Upper lobe of right lung (tissue), 1 donor: ENCODE data around the gene YWHAG. TPM values are rescaled to one million over a fixed set of nuclear protein-coding genes. Genes with fewer than 3 reads are reported as not detected.
"Not testable (repeated sequence)": the region's sequence is repeated elsewhere in the genome, so short reads cannot be mapped to it uniquely, and the experiment has no call there.

Source experiments
- ATAC-seq: fragments of 200-7000 bp; cut with Tn5 transposase; one replicate; pipeline ENCODE4 v1.9.1; 2020; ENCODE audit warnings: mild to moderate bottlenecking, moderate library complexity
- DNase-seq: peaks from one replicate; pipeline ENCODE4 v3.0.0-alpha.2; 2020
- H3K27ac ChIP-seq: fragments of 200-600 bp; one replicate; pipeline ENCODE4 v1.8.0; 2022
- H3K27me3 ChIP-seq: fragments of 200-600 bp; one replicate; pipeline ENCODE4 v1.8.0; 2022; ENCODE audit warnings: mild to moderate bottlenecking
- H3K36me3 ChIP-seq: fragments of 200-600 bp; one replicate; pipeline ENCODE4 v1.8.0; 2022
- H3K4me1 ChIP-seq: fragments of 200-600 bp; one replicate; pipeline ENCODE4 v1.8.0; 2022
- H3K4me3 ChIP-seq: fragments of 200-600 bp; one replicate; pipeline ENCODE4 v1.8.0; 2022; ENCODE audit warnings: mild to moderate bottlenecking
- H3K9me3 ChIP-seq: fragments of 200-600 bp; one replicate; pipeline ENCODE4 v1.8.0; 2022
- intact Hi-C: fragments of 100-400 bp; cut with DNase I; formaldehyde crosslinking; loops from one replicate; pipeline ENCODE4 v1.11.0; 2022
- total RNA-seq: library from RNA; stranded (reverse); fragmentation: NEBNext Ultra II Directional; extraction: Animal tissue kit (Norgen Biotek cat#: 25700); gene quantifications from one replicate; pipeline ENCODE4 v1.2.1, GENCODE V29; 2021
- TF ChIP-seq, protein P1 (sequence below): fragments of 200-600 bp; IDR thresholded peaks from one replicate; pipeline ENCODE4 v1.8.0; 2022; ENCODE audit warnings: antibody characterized with exemption
- donor health status: DM: no; HTN: yes; CAD: no; lungs with severe emphysema.

The YWHAG gene
- total RNA-seq, 1 donor from 2014 or later = 102 TPM

- intact Hi-C loops = no loop called here
- peak overlapping the region; percentile 95 for H3K27ac ChIP-seq
These were observed 67.2 kb downstream of the YWHAG start for GRCh38 chr7:76291351-76292212.

GRCh38 chr7:76290847-76291350 is 67.9 kb downstream of the YWHAG start:
- Histone ChIP-seq H3K27ac (peak overlapping the region; percentile 95), H3K4me1 (peaks cover 33% of the 10 kb centered on the region)
- ATAC-seq, H3K9me3 ChIP-seq, H3K27me3 ChIP-seq, H3K4me3 ChIP-seq, DNase-seq, H3K36me3 ChIP-seq, intact Hi-C loops: not testable (repeated sequence)

More at GRCh38 chr7:76291351-76292212, 67.2 kb downstream of the YWHAG start:
- Histone ChIP-seq H3K9me3 (no peaks in the 10 kb centered on the region), H3K36me3 (no peaks in the 10 kb centered on the region), H3K27me3 (no peaks in the 10 kb centered on the region), H3K4me1 (peaks cover 39% of the 10 kb centered on the region), H3K4me3 (peak overlapping the region; percentile 45)
- ATAC-seq (peak; percentile 93), DNase-seq (peak; percentile 93)
- TF ChIP-seq, protein P1, sequence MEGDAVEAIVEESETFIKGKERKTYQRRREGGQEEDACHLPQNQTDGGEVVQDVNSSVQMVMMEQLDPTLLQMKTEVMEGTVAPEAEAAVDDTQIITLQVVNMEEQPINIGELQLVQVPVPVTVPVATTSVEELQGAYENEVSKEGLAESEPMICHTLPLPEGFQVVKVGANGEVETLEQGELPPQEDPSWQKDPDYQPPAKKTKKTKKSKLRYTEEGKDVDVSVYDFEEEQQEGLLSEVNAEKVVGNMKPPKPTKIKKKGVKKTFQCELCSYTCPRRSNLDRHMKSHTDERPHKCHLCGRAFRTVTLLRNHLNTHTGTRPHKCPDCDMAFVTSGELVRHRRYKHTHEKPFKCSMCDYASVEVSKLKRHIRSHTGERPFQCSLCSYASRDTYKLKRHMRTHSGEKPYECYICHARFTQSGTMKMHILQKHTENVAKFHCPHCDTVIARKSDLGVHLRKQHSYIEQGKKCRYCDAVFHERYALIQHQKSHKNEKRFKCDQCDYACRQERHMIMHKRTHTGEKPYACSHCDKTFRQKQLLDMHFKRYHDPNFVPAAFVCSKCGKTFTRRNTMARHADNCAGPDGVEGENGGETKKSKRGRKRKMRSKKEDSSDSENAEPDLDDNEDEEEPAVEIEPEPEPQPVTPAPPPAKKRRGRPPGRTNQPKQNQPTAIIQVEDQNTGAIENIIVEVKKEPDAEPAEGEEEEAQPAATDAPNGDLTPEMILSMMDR = peak; percentile 98

GRCh38 chr7:76286842-76287403 is 71.9 kb downstream of the YWHAG start:
- no peak overlapping the region for H3K27ac ChIP-seq
- intact Hi-C loops = no loop called here
- H3K4me3 ChIP-seq = no peak overlapping the region
- no peaks in the 10 kb centered on the region for H3K9me3 ChIP-seq
- H3K27me3 ChIP-seq = peaks cover 9% of the 10 kb centered on the region
- no peaks in the 10 kb centered on the region for H3K36me3 ChIP-seq
- ATAC-seq (no peak), DNase-seq (no peak)
- TF ChIP-seq, protein P1 = no peak
- H3K4me1 ChIP-seq = peaks cover 5% of the 10 kb centered on the region

GRCh38 chr7:76285604-76286374 is 73.0 kb downstream of the YWHAG start:
- ATAC-seq (no peak), DNase-seq (no peak)
- Histone ChIP-seq H3K9me3 (no peaks in the 10 kb centered on the region), H3K4me3 (no peak overlapping the region), H3K4me1 (peaks cover 4% of the 10 kb centered on the region), H3K27me3 (peaks cover 13% of the 10 kb centered on the region), H3K36me3 (no peaks in the 10 kb centered on the region), H3K27ac (no peak overlapping the region)
- TF ChIP-seq, protein P1 = no peak
- intact Hi-C loops = no loop called here

- peaks cover 17% of the 10 kb centered on the region for H3K27me3 ChIP-seq
These were observed 75.3 kb downstream of the YWHAG start for GRCh38 chr7:76283254-76284159.

More at GRCh38 chr7:76283254-76284159, 75.3 kb downstream of the YWHAG start:
- Histone ChIP-seq H3K36me3 (no peaks in the 10 kb centered on the region), H3K4me3 (no peak overlapping the region), H3K4me1 (peaks cover 4% of the 10 kb centered on the region), H3K27ac (no peak overlapping the region), H3K9me3 (no peaks in the 10 kb centered on the region)
- intact Hi-C loops = no loop called here
- TF ChIP-seq, protein P1 = no peak
- DNase-seq (no peak), ATAC-seq (no peak)
